D721Med (cell line): ENCODE measurements around the gene PITRM1.
A peak's percentile ranks its signal among the peaks of the same experiment; 100 is the strongest.

Experiments
- DNase-seq: peaks from one replicate; pipeline ENCODE4 v3.0.0; 2011; ENCODE audit warnings: low spot score; ENCODE audit not compliant: insufficient read length
- FAIRE-seq: peaks from 2 replicates; lab custom pipeline; 2011; peaks lifted over from hg19 to GRCh38; lab: Jason Lieb, UNC
- TF ChIP-seq, protein P1 (sequence below): IDR thresholded peaks from 2 replicates; pipeline ENCODE4 v1.5.1; 2012; ENCODE audit warnings: mild to moderate bottlenecking, control low read depth; ENCODE audit not compliant: insufficient read depth; ENCODE audit errors: missing control alignments

Gene PITRM1

GRCh38 chr10:3126741-3127346 is 45.7 kb downstream of the PITRM1 start:
- TF ChIP-seq, protein P1, sequence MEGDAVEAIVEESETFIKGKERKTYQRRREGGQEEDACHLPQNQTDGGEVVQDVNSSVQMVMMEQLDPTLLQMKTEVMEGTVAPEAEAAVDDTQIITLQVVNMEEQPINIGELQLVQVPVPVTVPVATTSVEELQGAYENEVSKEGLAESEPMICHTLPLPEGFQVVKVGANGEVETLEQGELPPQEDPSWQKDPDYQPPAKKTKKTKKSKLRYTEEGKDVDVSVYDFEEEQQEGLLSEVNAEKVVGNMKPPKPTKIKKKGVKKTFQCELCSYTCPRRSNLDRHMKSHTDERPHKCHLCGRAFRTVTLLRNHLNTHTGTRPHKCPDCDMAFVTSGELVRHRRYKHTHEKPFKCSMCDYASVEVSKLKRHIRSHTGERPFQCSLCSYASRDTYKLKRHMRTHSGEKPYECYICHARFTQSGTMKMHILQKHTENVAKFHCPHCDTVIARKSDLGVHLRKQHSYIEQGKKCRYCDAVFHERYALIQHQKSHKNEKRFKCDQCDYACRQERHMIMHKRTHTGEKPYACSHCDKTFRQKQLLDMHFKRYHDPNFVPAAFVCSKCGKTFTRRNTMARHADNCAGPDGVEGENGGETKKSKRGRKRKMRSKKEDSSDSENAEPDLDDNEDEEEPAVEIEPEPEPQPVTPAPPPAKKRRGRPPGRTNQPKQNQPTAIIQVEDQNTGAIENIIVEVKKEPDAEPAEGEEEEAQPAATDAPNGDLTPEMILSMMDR: no peak
- peak; percentile 92 for DNase-seq
- peak; percentile 92 for FAIRE-seq

DNA sequence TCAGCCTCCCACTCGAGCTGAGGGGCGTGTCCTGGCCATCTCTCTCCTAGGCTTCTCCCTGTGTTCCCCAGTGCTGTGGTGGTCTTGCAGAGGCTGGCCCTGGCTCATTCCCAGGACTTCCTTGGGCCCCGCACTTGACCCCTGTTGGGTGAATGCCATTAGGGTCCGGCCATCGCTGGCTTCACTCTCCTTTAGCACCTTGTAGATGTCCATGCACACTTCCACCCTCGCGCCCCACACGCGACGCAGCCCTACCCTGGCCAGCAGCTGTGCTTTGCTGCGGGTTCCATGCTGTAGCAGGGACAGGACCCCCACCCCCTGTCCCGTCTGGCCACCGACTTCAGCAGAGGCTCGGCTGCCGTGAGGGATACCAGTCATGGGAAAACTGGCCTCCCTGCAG is 46.3 kb downstream of the PITRM1 start:
- DNase-seq (no peak), FAIRE-seq (no peak)
- TF ChIP-seq, protein P1: no peak

DNA sequence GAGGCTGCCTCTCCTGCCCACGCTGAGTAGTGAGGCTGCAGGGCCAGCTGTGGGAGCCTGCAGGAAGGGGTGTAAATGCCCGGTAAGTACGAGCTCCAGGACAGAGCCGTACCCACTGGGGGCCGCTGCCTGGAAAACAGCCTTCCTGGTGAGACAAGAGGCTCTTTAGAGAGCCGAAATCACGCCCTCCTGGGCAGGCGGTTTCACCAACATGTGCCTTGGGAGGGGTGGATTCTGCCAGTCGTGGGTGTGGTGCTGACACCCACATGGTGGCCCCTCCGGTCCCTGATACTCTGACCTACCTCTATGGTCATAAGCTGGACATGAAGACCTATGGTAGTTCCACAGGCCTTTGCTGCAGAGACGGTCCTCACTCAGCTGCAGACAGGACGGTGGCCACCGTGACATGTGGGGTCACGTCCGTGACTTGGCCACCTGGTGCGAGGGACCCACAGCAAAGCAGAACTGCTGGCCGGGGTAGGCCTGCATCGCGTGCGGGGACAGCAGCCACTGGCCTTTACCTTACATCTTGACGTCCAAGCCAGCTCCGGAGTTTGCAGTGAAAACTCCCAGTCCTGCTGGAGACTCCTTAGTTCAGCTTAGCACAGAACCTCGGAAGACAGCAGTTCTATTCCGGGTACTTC is 46.9 kb downstream of the PITRM1 start:
- DNase-seq (no peak), FAIRE-seq (no peak)
- TF ChIP-seq, protein P1: no peak

DNA sequence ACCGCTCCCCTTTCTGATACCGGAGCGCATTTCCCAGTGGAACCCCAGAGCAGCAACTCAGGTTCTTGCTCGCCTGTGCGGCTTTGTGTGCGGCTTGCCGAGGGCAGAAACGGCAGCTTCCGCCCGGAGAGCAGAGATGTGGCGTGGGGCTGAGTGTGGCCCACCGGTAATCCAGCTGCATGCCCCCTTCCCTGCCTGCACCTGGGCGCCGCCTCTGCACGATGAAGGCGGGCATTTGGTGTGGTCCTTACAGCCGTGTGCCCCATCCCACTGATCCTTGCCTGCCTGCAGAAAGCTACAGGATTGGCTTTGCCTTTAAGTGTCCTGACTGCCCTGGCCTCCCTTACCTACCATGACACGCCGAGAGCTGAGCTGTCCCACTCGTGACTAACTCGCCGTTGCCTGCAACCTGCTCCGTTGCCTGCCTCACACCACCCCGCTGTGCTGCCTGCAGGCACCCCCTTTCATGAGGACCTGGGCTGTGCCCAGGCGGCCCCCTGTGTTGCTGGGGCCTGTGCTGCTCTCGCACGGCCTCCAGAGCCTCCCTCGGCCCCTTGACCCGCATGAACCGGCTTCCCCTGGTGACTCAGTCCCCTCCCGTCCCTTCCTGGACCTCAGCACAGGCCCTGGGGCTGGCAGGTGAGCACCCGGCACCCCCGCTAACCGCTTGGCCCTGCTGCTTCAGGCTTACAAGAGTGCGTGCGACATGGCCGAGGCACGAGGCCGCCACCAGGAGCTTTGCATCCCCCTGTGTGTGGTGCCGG is 48.0 kb downstream of the PITRM1 start:
- DNase-seq: no peak
- TF ChIP-seq, protein P1: no peak
- no peak for FAIRE-seq

DNA sequence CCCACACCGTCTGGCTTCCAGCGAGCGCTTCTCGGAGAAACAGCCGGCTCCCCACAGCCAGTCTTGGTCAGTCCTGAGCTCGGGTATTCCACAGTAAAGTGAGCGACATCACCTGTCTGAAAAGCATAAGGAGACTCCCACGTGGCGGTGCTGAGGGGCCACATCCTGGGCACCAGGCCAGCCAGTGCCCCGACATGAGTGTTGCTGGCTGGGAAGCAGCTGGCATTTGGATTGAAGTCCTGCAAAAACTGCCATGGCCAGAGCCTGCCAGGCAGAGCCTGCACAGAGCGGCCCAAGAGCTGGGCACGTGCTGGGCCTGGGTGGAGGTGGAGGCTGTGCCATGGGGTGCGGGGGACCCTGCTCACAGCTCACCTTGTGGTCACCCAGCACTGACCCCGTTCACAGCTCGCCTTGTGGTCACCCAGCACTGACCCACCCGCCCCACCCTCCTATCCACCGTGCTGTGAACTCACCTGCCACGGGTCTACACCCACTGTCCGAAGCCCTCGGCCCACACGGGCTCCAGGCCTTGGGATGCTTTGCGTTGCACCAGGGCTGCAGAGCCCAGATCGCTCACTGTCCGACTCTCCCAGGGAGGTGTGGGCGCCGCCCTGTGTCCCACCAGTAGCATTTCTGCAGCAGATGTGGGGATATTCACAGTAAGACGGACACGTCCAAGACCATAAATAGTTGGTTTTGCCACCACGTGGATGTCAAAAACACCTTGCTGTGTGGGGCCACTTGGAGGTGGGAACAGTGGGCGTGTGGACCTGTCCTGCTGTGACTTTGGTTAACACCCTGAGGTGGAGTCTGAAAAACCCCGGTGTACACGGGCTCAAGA is 48.8 kb downstream of the PITRM1 start:
- TF ChIP-seq, protein P1: no peak
- no peak for DNase-seq
- FAIRE-seq: no peak

DNA sequence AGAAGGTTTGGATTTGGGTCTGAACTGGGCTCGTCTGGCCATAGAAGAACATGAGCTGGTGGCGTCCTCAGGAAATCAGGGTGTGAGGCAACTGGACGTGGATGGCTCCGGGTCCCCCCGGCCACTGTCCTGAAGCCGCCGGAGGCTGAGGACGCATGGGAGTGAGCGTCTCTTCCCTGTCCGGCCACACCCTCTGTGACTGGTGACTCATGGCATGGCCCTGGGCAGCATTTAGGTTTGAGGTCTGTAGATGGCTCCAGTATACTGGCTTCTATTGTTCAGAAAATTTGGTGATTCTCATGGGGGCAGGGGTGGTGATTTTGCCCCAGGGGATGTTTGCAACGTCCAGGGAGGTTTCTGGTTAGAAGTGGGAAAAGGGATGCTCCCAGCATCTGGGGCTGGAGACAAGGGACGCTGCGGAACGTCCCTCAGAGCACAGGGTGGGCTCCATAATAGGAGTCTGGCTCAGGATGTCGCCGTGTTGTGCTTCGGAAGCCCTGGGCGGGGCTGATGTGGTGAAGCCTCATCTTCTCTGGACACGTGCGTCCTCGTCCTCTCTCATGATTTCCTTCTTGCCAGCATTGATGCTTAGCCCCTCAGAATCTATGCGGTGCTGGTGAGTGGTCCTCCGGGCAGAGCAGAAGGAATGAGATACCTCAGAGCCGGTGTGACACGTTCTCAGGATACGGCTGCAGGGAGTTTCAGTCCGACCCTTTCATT is 49.9 kb downstream of the PITRM1 start:
- no peak for DNase-seq
- no peak for FAIRE-seq
- TF ChIP-seq, protein P1: no peak
